OCI-LY3 (cell line): ENCODE results near the gene NDUFA7.

Experiments used
- H2AFZ ChIP-seq: fragments of 200-600, 300-600 bp; shearing (Covaris generic); 2 replicates; pipeline ENCODE4 v1.6.0; 2014; ENCODE audit warnings: antibody characterized with exemption, low read depth, low read length
- H3K27ac ChIP-seq: fragments of 200-600, 300-600 bp; sonication (generic); 2 replicates; pipeline ENCODE4 v1.5.1; 2014; ENCODE audit warnings: mild to moderate bottlenecking, low read length, moderate library complexity, mixed read lengths
- H3K27me3 ChIP-seq: fragments of 200-600, 300-600 bp; sonication (generic); 2 replicates; pipeline ENCODE4 v1.6.1; 2014; ENCODE audit warnings: low read depth, low read length, mixed read lengths
- H3K36me3 ChIP-seq: fragments of 200-600, 300-600 bp; sonication (generic); replicated peaks from 2 replicates; pipeline ENCODE3; 2014; ENCODE audit warnings: low read depth, low read length, mixed read lengths
- H3K4me1 ChIP-seq: fragments of 300-600, 200-600 bp; sonication (generic); 2 replicates; pipeline ENCODE4 v1.6.1; 2014; ENCODE audit warnings: low read length, mixed read lengths
- H3K4me2 ChIP-seq: fragments of 200-600, 300-600 bp; sonication (generic); 2 replicates; pipeline ENCODE4 v1.6.1; 2014; ENCODE audit warnings: low read length, mixed read lengths
- H3K4me3 ChIP-seq: fragments of 300-600, 200-600 bp; sonication (generic); 2 replicates; pipeline ENCODE4 v1.5.1; 2014; ENCODE audit warnings: antibody characterized with exemption, mild to moderate bottlenecking, low read length, moderate library complexity
- H3K79me2 ChIP-seq: fragments of 300-600, 200-600 bp; shearing (Covaris generic); 2 replicates; pipeline ENCODE4 v1.6.1; 2014; ENCODE audit warnings: mild to moderate bottlenecking, low read length, mixed read lengths
- H3K9ac ChIP-seq: fragments of 300-600, 200-600 bp; shearing (Covaris generic); 2 replicates; pipeline ENCODE4 v1.6.0; 2014; ENCODE audit warnings: mild to moderate bottlenecking, low read length, moderate library complexity
- H3K9me3 ChIP-seq: fragments of 200-600, 300-600 bp; shearing (Covaris generic); 2 replicates; pipeline ENCODE4 v1.6.1; 2014; ENCODE audit warnings: low read length, mixed read lengths; ENCODE audit not compliant: insufficient read depth
- H4K20me1 ChIP-seq: fragments of 200-600, 300-600 bp; sonication (generic); 2 replicates; pipeline ENCODE4 v1.6.1; 2016; ENCODE audit warnings: low read length, mixed read lengths; ENCODE audit not compliant: insufficient read depth
- CTCF ChIP-seq: fragments of 200-600, 300-600 bp; sonication (generic); IDR thresholded peaks from 2 replicates; pipeline ENCODE4 v1.5.1; 2014; ENCODE audit warnings: antibody characterized with exemption, low read length, low read depth
- EZH2phosphoT487 ChIP-seq: fragments of 200-600 bp; shearing (Covaris generic); IDR thresholded peaks from 2 replicates; pipeline ENCODE4 v1.6.1; 2018; ENCODE audit warnings: antibody characterized with exemption, mixed run types, low read depth

Gene NDUFA7

GRCh38 chr19:8334458-8335342, 13.5 kb upstream of the NDUFA7 start:
- H3K4me3 ChIP-seq, result no peak overlapping the region
- H3K4me1 ChIP-seq, result no peaks in the 10 kb centered on the region
- H3K9ac ChIP-seq, result no peak overlapping the region
- no peak overlapping the region for H3K4me2 ChIP-seq
- no peak overlapping the region for H2AFZ ChIP-seq
- no peaks in the 10 kb centered on the region for H3K79me2 ChIP-seq
- H3K36me3 ChIP-seq, result no peaks in the 10 kb centered on the region
- H3K9me3 ChIP-seq, result no peaks in the 10 kb centered on the region
- H4K20me1 ChIP-seq, result no peaks in the 10 kb centered on the region
- H3K27me3 ChIP-seq, result no peaks in the 10 kb centered on the region
- no peak overlapping the region for H3K27ac ChIP-seq
- TF ChIP-seq EZH2phosphoT487 (no peak), CTCF (no peak)

- H3K9ac ChIP-seq, result no peak overlapping the region
- no peak overlapping the region for H3K4me3 ChIP-seq
- H3K27me3 ChIP-seq, result no peaks in the 10 kb centered on the region
Measured at GRCh38 chr19:8333767-8334457, 12.7 kb upstream of the NDUFA7 start.

GRCh38 chr19:8332976-8333766, 12.0 kb upstream of the NDUFA7 start:
- H3K79me2 ChIP-seq, result no peaks in the 10 kb centered on the region
- H3K9me3 ChIP-seq, result no peaks in the 10 kb centered on the region
- H3K36me3 ChIP-seq, result no peaks in the 10 kb centered on the region
- H3K4me1 ChIP-seq, result no peaks in the 10 kb centered on the region
- no peaks in the 10 kb centered on the region for H4K20me1 ChIP-seq
- H3K4me3 ChIP-seq, result no peak overlapping the region
- H2AFZ ChIP-seq, result no peak overlapping the region
- H3K4me2 ChIP-seq, result no peak overlapping the region
- no peaks in the 10 kb centered on the region for H3K27me3 ChIP-seq
- no peak for TF ChIP-seq EZH2phosphoT487
- no peak for TF ChIP-seq CTCF
- no peak overlapping the region for H3K27ac ChIP-seq
- H3K9ac ChIP-seq, result no peak overlapping the region

More at GRCh38 chr19:8333767-8334457, 12.7 kb upstream of the NDUFA7 start:
- Histone ChIP-seq H3K9me3 (no peaks in the 10 kb centered on the region), H3K79me2 (no peaks in the 10 kb centered on the region), H3K4me1 (no peaks in the 10 kb centered on the region), H2AFZ (no peak overlapping the region), H3K4me2 (no peak overlapping the region), H4K20me1 (no peaks in the 10 kb centered on the region), H3K27ac (no peak overlapping the region), H3K36me3 (no peaks in the 10 kb centered on the region)
- TF ChIP-seq EZH2phosphoT487, result no peak
- TF ChIP-seq CTCF, result no peak
